Mucosa of descending colon (tissue), 3 donors: ENCODE results near the gene DENND2A. TPM values are rescaled to one million over a fixed set of nuclear protein-coding genes. Genes with fewer than 3 reads are reported as not detected.

Experiments
- ATAC-seq: fragments of 200-7000 bp; cut with Tn5 transposase; one replicate; pipeline ENCODE4 v1.9.1; 2020; ENCODE audit warnings: mild to moderate bottlenecking, moderate library complexity
- DNase-seq, 3 donors: peaks; one replicate each; pipeline ENCODE4 v3.0.0-alpha.2; 2020
- H3K36me3 ChIP-seq: fragments of 200-600 bp; one replicate; pipeline ENCODE4 v1.8.0; 2021; ENCODE audit warnings: low read depth, mild to moderate bottlenecking
- H3K4me1 ChIP-seq: fragments of 200-600 bp; one replicate; pipeline ENCODE4 v1.8.0; 2021; ENCODE audit warnings: low read depth, mild to moderate bottlenecking
- H3K4me3 ChIP-seq: fragments of 200-600 bp; one replicate; pipeline ENCODE4 v1.8.0; 2021; ENCODE audit warnings: mild to moderate bottlenecking
- H3K9me3 ChIP-seq: fragments of 200-600 bp; one replicate; pipeline ENCODE4 v1.8.0; 2021; ENCODE audit warnings: mild to moderate bottlenecking
- intact Hi-C, 2 donors: fragments of 100-400 bp; cut with DNase I in 1 of 2; cut with micrococcal nuclease in 1 of 2; formaldehyde crosslinking; loops; one replicate each; pipeline versions ENCODE4 v1.11.0 to v1.11.1; 2022; cut with DNase I, micrococcal nuclease
- total RNA-seq, 3 donors: library from RNA; stranded (reverse); fragmentation: NEBNext Ultra II Directional in 2 of 3; extraction: Animal tissue kit (Norgen Biotek cat#: 25700) in 2 of 3; gene quantifications; one replicate each; pipeline versions ENCODE4 v1.2.1 to v1.2.4, GENCODE V29; 2021 to 2023
- TF ChIP-seq, protein P1 (sequence below): fragments of 200-600 bp; IDR thresholded peaks from one replicate; pipeline ENCODE4 v1.8.0; 2022; ENCODE audit warnings: antibody characterized with exemption, mild to moderate bottlenecking
- donor health status: DM: no; HTN: no; CAD: no; lungs with moderate emphysema.
- donor health status: DM: no; HTN: no; CAD: no.
- donor health status: DM: no; HTN: yes; CAD: no.

The DENND2A gene
- total RNA-seq, 3 donors from 2014 or later, result 8.4 to 17.7 (median 10.1) TPM

- H3K36me3 ChIP-seq, result no peaks in the 10 kb centered on the region
- H3K9me3 ChIP-seq, result no peaks in the 10 kb centered on the region
- intact Hi-C loops, result no loop called here
- H3K4me3 ChIP-seq, result no peak overlapping the region
- no peak for ATAC-seq
- H3K4me1 ChIP-seq, result peaks cover 13% of the 10 kb centered on the region
- TF ChIP-seq, protein P1, sequence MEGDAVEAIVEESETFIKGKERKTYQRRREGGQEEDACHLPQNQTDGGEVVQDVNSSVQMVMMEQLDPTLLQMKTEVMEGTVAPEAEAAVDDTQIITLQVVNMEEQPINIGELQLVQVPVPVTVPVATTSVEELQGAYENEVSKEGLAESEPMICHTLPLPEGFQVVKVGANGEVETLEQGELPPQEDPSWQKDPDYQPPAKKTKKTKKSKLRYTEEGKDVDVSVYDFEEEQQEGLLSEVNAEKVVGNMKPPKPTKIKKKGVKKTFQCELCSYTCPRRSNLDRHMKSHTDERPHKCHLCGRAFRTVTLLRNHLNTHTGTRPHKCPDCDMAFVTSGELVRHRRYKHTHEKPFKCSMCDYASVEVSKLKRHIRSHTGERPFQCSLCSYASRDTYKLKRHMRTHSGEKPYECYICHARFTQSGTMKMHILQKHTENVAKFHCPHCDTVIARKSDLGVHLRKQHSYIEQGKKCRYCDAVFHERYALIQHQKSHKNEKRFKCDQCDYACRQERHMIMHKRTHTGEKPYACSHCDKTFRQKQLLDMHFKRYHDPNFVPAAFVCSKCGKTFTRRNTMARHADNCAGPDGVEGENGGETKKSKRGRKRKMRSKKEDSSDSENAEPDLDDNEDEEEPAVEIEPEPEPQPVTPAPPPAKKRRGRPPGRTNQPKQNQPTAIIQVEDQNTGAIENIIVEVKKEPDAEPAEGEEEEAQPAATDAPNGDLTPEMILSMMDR, result no peak
- DNase-seq, result no peak
These were observed 99.5 kb downstream of the DENND2A start for GRCh38 chr7:140541176-140541512.

GRCh38 chr7:140540136-140540777, 100.4 kb downstream of the DENND2A start:
- no peaks in the 10 kb centered on the region for H3K36me3 ChIP-seq
- TF ChIP-seq, protein P1, result no peak
- peak; percentile 31 for ATAC-seq
- H3K9me3 ChIP-seq, result no peaks in the 10 kb centered on the region
- intact Hi-C loops, result no loop called here
- peaks cover 13% of the 10 kb centered on the region for H3K4me1 ChIP-seq
- no peak for DNase-seq
- H3K4me3 ChIP-seq, result no peak overlapping the region

- Histone ChIP-seq H3K9me3 (no peaks in the 10 kb centered on the region), H3K36me3 (no peaks in the 10 kb centered on the region), H3K4me3 (no peak overlapping the region), H3K4me1 (peaks cover 13% of the 10 kb centered on the region)
- TF ChIP-seq, protein P1, result no peak
- intact Hi-C loops, result no loop called here
- ATAC-seq (no peak), DNase-seq (no peak)
These were observed 101.2 kb downstream of the DENND2A start for GRCh38 chr7:140539461-140539860.

- Histone ChIP-seq H3K36me3 (no peaks in the 10 kb centered on the region), H3K4me1 (peaks cover 9% of the 10 kb centered on the region), H3K9me3 (no peaks in the 10 kb centered on the region), H3K4me3 (no peak overlapping the region)
- TF ChIP-seq, protein P1, result no peak
- DNase-seq (no peak), ATAC-seq (no peak)
- intact Hi-C loops, result no loop called here
These were observed 102.7 kb downstream of the DENND2A start for GRCh38 chr7:140537750-140538482.

- intact Hi-C loops, result no loop called here
- ATAC-seq (no peak), DNase-seq (peak in 1 of 3 donors; percentile 40)
- no peaks in the 10 kb centered on the region for H3K4me1 ChIP-seq
- no peaks in the 10 kb centered on the region for H3K36me3 ChIP-seq
- no peaks in the 10 kb centered on the region for H3K9me3 ChIP-seq
- H3K4me3 ChIP-seq, result no peak overlapping the region
- TF ChIP-seq, protein P1, result no peak
These were observed 105.9 kb downstream of the DENND2A start for GRCh38 chr7:140534743-140535142.
